Measurements from ENCODE around the gene MSH2.

The MSH2 gene

DNA sequence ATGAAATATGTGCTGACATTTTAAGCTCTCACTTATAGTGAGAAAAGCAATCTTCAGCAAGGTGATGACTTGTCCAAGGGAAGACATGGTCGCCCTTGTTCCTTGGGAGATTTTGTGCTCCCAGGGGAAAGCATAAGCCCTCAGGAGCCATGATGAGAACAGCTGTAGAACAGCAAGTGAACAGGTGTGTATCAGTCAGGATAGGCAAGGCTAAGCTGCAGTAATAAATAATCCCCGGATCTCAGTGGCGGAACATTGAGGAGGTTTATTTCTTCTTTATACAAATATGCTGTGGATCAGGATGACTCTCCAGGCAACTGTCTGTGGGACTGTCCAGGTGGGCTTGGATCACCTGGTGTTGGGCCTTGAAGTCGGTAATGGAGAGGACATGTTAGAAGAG lies 103.1 kb downstream of the MSH2 start:
- TF ChIP-seq, protein P1, sequence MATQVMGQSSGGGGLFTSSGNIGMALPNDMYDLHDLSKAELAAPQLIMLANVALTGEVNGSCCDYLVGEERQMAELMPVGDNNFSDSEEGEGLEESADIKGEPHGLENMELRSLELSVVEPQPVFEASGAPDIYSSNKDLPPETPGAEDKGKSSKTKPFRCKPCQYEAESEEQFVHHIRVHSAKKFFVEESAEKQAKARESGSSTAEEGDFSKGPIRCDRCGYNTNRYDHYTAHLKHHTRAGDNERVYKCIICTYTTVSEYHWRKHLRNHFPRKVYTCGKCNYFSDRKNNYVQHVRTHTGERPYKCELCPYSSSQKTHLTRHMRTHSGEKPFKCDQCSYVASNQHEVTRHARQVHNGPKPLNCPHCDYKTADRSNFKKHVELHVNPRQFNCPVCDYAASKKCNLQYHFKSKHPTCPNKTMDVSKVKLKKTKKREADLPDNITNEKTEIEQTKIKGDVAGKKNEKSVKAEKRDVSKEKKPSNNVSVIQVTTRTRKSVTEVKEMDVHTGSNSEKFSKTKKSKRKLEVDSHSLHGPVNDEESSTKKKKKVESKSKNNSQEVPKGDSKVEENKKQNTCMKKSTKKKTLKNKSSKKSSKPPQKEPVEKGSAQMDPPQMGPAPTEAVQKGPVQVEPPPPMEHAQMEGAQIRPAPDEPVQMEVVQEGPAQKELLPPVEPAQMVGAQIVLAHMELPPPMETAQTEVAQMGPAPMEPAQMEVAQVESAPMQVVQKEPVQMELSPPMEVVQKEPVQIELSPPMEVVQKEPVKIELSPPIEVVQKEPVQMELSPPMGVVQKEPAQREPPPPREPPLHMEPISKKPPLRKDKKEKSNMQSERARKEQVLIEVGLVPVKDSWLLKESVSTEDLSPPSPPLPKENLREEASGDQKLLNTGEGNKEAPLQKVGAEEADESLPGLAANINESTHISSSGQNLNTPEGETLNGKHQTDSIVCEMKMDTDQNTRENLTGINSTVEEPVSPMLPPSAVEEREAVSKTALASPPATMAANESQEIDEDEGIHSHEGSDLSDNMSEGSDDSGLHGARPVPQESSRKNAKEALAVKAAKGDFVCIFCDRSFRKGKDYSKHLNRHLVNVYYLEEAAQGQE (IDR thresholded peaks at IDR 0.05; ENCODE audit: insufficient read depth in 1 of 2, low read depth in 2 of 2, low read length in 2 of 2) = no peak
- TF ChIP-seq FOXP2 (optimal IDR thresholded peaks at IDR 0.05; ENCODE audit: borderline replicate concordance, extremely low read depth, extremely low read length, insufficient read depth) = no peak
- no peak for TF ChIP-seq SIN3A (IDR thresholded peaks at IDR 0.05; ENCODE audit: borderline replicate concordance, insufficient read depth, low read length)
- TF ChIP-seq TAF1 (IDR thresholded peaks at IDR 0.05; ENCODE audit: borderline replicate concordance, insufficient read depth, low read length) = no peak
- no peak for TF ChIP-seq POLR2AphosphoS5 (IDR thresholded peaks at IDR 0.05; ENCODE audit: low read depth, low read length)

DNA sequence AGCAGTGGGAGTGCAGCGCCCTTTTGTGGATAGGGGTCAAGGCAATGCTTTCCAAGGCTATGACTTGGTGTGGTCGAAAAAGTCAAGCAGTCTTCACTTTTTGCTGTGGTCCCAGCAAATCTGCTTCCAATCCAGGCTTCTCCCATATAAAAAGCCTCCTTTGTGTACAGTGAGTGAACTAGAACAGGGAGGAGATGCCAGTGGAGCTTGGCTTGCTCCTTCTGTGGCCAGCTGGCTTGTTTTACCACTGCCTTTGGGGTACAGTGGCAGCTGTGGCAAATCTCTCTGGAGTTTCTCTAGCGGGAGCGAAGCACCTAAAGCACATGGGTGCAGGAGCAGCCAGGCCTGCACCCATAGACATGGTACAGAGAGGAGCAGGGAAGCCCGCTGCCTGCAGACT lies 103.5 kb downstream of the MSH2 start:
- TF ChIP-seq, protein P1 (IDR thresholded peaks at IDR 0.05; ENCODE audit: insufficient read depth in 1 of 2, low read depth in 2 of 2, low read length in 2 of 2) = no peak
- TF ChIP-seq TAF1 (IDR thresholded peaks at IDR 0.05; ENCODE audit: borderline replicate concordance, insufficient read depth, low read length) = no peak
- TF ChIP-seq SIN3A (IDR thresholded peaks at IDR 0.05; ENCODE audit: borderline replicate concordance, insufficient read depth, low read length) = no peak
- TF ChIP-seq FOXP2 (optimal IDR thresholded peaks at IDR 0.05; ENCODE audit: borderline replicate concordance, extremely low read depth, extremely low read length, insufficient read depth) = no peak
- no peak for TF ChIP-seq POLR2AphosphoS5 (IDR thresholded peaks at IDR 0.05; ENCODE audit: low read depth, low read length)

DNA sequence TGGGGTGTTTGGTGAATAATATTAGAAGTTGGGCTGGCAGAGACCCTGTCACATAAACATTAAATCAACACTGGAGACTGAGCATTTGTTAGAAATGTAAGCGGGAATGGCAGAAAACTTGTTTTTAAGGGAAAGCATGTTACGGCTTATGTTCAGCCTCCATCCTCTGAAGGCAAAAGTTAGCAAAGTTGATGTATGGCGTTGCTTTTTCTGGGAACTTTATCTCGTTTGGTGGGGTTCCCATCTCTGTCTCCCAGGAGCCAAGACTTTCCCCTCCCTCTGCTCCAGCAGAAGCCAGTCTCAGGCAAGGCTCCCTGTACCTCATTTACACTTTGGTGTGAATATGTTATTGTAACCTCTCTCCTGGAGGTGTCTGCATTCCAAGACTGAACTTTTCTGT lies 105.1 kb downstream of the MSH2 start:
- TF ChIP-seq, protein P1 (IDR thresholded peaks at IDR 0.05; ENCODE audit: insufficient read depth in 1 of 2, low read depth in 2 of 2, low read length in 2 of 2) = no peak
- no peak for TF ChIP-seq FOXP2 (optimal IDR thresholded peaks at IDR 0.05; ENCODE audit: borderline replicate concordance, extremely low read depth, extremely low read length, insufficient read depth)
- no peak for TF ChIP-seq POLR2AphosphoS5 (IDR thresholded peaks at IDR 0.05; ENCODE audit: low read depth, low read length)
- no peak for TF ChIP-seq SIN3A (IDR thresholded peaks at IDR 0.05; ENCODE audit: borderline replicate concordance, insufficient read depth, low read length)
- TF ChIP-seq TAF1 (IDR thresholded peaks at IDR 0.05; ENCODE audit: borderline replicate concordance, insufficient read depth, low read length) = no peak

GRCh38 chr2:47508641-47509040 lies 105.7 kb downstream of the MSH2 start:
- TF ChIP-seq, protein P1 (IDR thresholded peaks at IDR 0.05; ENCODE audit: insufficient read depth in 1 of 2, low read depth in 2 of 2, low read length in 2 of 2) = no peak
- no peak for TF ChIP-seq SIN3A (IDR thresholded peaks at IDR 0.05; ENCODE audit: borderline replicate concordance, insufficient read depth, low read length)
- no peak for TF ChIP-seq POLR2AphosphoS5 (IDR thresholded peaks at IDR 0.05; ENCODE audit: low read depth, low read length)
- no peak for TF ChIP-seq FOXP2 (optimal IDR thresholded peaks at IDR 0.05; ENCODE audit: borderline replicate concordance, extremely low read depth, extremely low read length, insufficient read depth)
- no peak for TF ChIP-seq TAF1 (IDR thresholded peaks at IDR 0.05; ENCODE audit: borderline replicate concordance, insufficient read depth, low read length)

DNA sequence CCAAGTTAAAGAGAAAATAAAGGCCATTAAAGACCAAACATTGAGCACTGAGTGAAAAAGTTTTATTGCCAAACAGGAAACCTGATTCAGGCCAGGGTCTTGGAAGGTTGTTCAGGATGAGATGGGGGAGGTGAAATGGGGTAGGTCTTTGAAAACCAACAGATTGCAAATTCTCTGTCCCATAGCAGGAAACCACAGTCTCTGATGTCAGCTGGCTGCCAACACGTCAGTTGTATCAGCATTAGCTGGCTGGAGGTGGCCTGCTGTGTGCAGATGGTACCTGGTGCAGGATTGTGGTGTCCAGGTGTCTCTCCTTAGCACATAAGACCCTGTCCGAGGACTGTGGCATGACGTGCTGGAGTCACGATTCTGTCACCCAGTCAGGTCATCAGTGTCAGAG lies 106.3 kb downstream of the MSH2 start:
- TF ChIP-seq POLR2AphosphoS5 (IDR thresholded peaks at IDR 0.05; ENCODE audit: low read depth, low read length) = no peak
- TF ChIP-seq FOXP2 (optimal IDR thresholded peaks at IDR 0.05; ENCODE audit: borderline replicate concordance, extremely low read depth, extremely low read length, insufficient read depth) = no peak
- TF ChIP-seq TAF1 (IDR thresholded peaks at IDR 0.05; ENCODE audit: borderline replicate concordance, insufficient read depth, low read length) = no peak
- TF ChIP-seq, protein P1 (IDR thresholded peaks at IDR 0.05; ENCODE audit: insufficient read depth in 1 of 2, low read depth in 2 of 2, low read length in 2 of 2) = no peak
- TF ChIP-seq SIN3A (IDR thresholded peaks at IDR 0.05; ENCODE audit: borderline replicate concordance, insufficient read depth, low read length) = no peak

Data from PFSK-1 (cell line).